H1 (cell line): Measurements from ENCODE around the gene ANGPTL8. TPM values are rescaled to one million over a fixed set of nuclear protein-coding genes. Genes with fewer than 3 reads are reported as not detected.

Experiments
- CTCF ChIA-PET: fragments of 300-600 bp; sonication (Branson Sonifier 250); formaldehyde crosslinking; loops from one replicate; lab custom pipeline; 2021; ENCODE audit not compliant: partially characterized antibody; lab: Charles Lee
- POLR2A ChIA-PET: fragments of 300-600 bp; sonication (Branson Sonifier 250); formaldehyde crosslinking; loops from one replicate; lab custom pipeline; 2021; ENCODE audit warnings: inconsistent platforms; ENCODE audit not compliant: partially characterized antibody; lab: Charles Lee
- DNase-seq, 2 experiments: peaks; one replicate each; pipeline versions ENCODE4 v3.0.0 to v3.0.0-alpha.2; 2010 to 2022; ENCODE audit warnings: low spot score in 2 of 2, low read depth in 1 of 2, mixed read lengths in 1 of 2
- FAIRE-seq: peaks from 2 replicates; lab custom pipeline; 2011; peaks lifted over from hg19 to GRCh38; lab: Jason Lieb, UNC
- H2AFZ ChIP-seq: 2 replicates; pipeline ENCODE4 v1.8.1; 2012; ENCODE audit warnings: low read length, inconsistent platforms
- H2AK5ac ChIP-seq: 2 replicates; pipeline ENCODE4 v1.6.1; 2013; ENCODE audit warnings: low read depth, low read length
- H2BK120ac ChIP-seq: replicated peaks from 2 replicates; pipeline ENCODE3; 2013; ENCODE audit warnings: low read depth, low read length, inconsistent platforms
- H2BK12ac ChIP-seq: 2 replicates; pipeline ENCODE4 v1.6.1; 2013; ENCODE audit warnings: low read depth, low read length
- H2BK15ac ChIP-seq: 2 replicates; pipeline ENCODE4 v1.6.1; 2013; ENCODE audit warnings: low read length
- H2BK20ac ChIP-seq: 2 replicates; pipeline ENCODE4 v1.6.1; 2013; ENCODE audit warnings: low read length
- H2BK5ac ChIP-seq: 2 replicates; pipeline ENCODE4 v1.6.1; 2013; ENCODE audit warnings: low read depth, low read length
- H3K14ac ChIP-seq: 2 replicates; pipeline ENCODE4 v1.6.1; 2013; ENCODE audit warnings: inconsistent platforms; ENCODE audit not compliant: insufficient read length
- H3K18ac ChIP-seq: 2 replicates; pipeline ENCODE4 v1.6.1; 2013; ENCODE audit warnings: low read length; ENCODE audit errors: extremely low read depth
- H3K23ac ChIP-seq: 2 replicates; pipeline ENCODE4 v1.6.1; 2013; ENCODE audit warnings: inconsistent platforms; ENCODE audit not compliant: insufficient read length
- H3K23me2 ChIP-seq: 2 replicates; pipeline ENCODE4 v1.6.1; 2013; ENCODE audit warnings: low read depth, low read length
- H3K27ac ChIP-seq: 2 replicates; pipeline ENCODE4 v1.6.1; 2011; ENCODE audit warnings: low read depth, low read length, inconsistent platforms
- H3K27me3 ChIP-seq, 4 experiments: replicated peaks in 1 of 4; 1 replicate in 1 of 4; 2 replicates in 3 of 4; pipeline versions ENCODE4 v1.6.1 to v1.8.1; 2011 to 2013; ENCODE audit warnings: low read length in 3 of 4, mild to moderate bottlenecking in 3 of 4, inconsistent platforms in 2 of 4, mixed read lengths in 2 of 4, moderate library complexity in 1 of 4; ENCODE audit not compliant: control insufficient read depth in 3 of 4, insufficient read depth in 3 of 4; ENCODE audit errors: extremely low read depth in 1 of 4
- H3K36me3 ChIP-seq, 4 experiments: 2 replicates each; pipeline versions ENCODE4 v1.6.1 to v1.8.1; 2011 to 2013; ENCODE audit warnings: mild to moderate bottlenecking in 4 of 4, low read length in 3 of 4, moderate library complexity in 2 of 4, control low read depth in 1 of 4, inconsistent platforms in 1 of 4; ENCODE audit not compliant: insufficient read depth in 4 of 4, control insufficient read depth in 2 of 4
- H3K4ac ChIP-seq: replicated peaks from 2 replicates; pipeline ENCODE3; 2013; ENCODE audit warnings: low read length, low read depth, mixed read lengths, inconsistent platforms; ENCODE audit not compliant: insufficient read length
- H3K4me1 ChIP-seq, 4 experiments: replicated peaks in 1 of 4; 1 replicate in 1 of 4; 2 replicates in 3 of 4; pipeline versions ENCODE4 v1.6.1 to v1.8.1; 2011 to 2013; ENCODE audit warnings: low read length in 3 of 4, inconsistent platforms in 2 of 4, mixed read lengths in 1 of 4; ENCODE audit not compliant: insufficient read depth in 4 of 4, control insufficient read depth in 3 of 4
- H3K4me2 ChIP-seq, 2 experiments: 2 replicates each; pipeline versions ENCODE4 v1.6.1 to v1.8.1; 2011 to 2013; ENCODE audit warnings: low read depth in 2 of 2, low read length in 2 of 2, control low read depth in 1 of 2, inconsistent platforms in 1 of 2, mild to moderate bottlenecking in 1 of 2; ENCODE audit not compliant: insufficient read depth in 1 of 2
- H3K4me3 ChIP-seq, 4 experiments: fragments of 200-600, 300-600 bp in 1 of 4; sonication (generic), shearing (Covaris generic), sonication (Bioruptor Twin) in 1 of 4; 2 replicates each; pipeline versions ENCODE4 v1.5.1 to v1.8.1; 2011 to 2016; ENCODE audit warnings: low read length in 4 of 4, low read depth in 3 of 4, control low read depth in 2 of 4, inconsistent platforms in 2 of 4, mild to moderate bottlenecking in 2 of 4, mixed read lengths in 1 of 4, moderate library complexity in 1 of 4; ENCODE audit not compliant: insufficient read depth in 2 of 4; ENCODE audit errors: extremely low read depth in 1 of 4
- H3K56ac ChIP-seq: replicated peaks from 2 replicates; pipeline ENCODE3; 2013; ENCODE audit warnings: low read depth, mild to moderate bottlenecking, mixed read lengths, low read length, inconsistent platforms; ENCODE audit not compliant: insufficient read length
- H3K79me1 ChIP-seq: 2 replicates; pipeline ENCODE4 v1.6.1; 2013; ENCODE audit warnings: low read depth, low read length, control low read depth
- H3K79me2 ChIP-seq, 2 experiments: 2 replicates each; pipeline versions ENCODE4 v1.6.1 to v1.8.1; 2012 to 2013; ENCODE audit warnings: low read length in 2 of 2, mild to moderate bottlenecking in 2 of 2, inconsistent platforms in 1 of 2; ENCODE audit not compliant: insufficient read depth in 2 of 2, control insufficient read depth in 1 of 2
- H3K9ac ChIP-seq, 4 experiments: replicated peaks in 1 of 4; 1 replicate in 1 of 4; 2 replicates in 3 of 4; pipeline versions ENCODE4 v1.6.1 to v1.8.1; 2011 to 2013; ENCODE audit warnings: low read depth in 3 of 4, low read length in 3 of 4, control low read depth in 2 of 4, mild to moderate bottlenecking in 2 of 4, moderate library complexity in 2 of 4, inconsistent platforms in 1 of 4; ENCODE audit errors: extremely low read depth in 1 of 4
- H3K9me3 ChIP-seq, 2 experiments: 2 replicates each; pipeline versions ENCODE4 v1.6.1 to v1.8.1; 2012 to 2013; ENCODE audit warnings: mild to moderate bottlenecking in 2 of 2, moderate library complexity in 2 of 2, control low read depth in 1 of 2, inconsistent platforms in 1 of 2, low read depth in 1 of 2, low read length in 1 of 2, mixed read lengths in 1 of 2; ENCODE audit not compliant: insufficient read depth in 2 of 2
- H4K20me1 ChIP-seq, 2 experiments: replicated peaks in 1 of 2; 2 replicates each; pipeline versions ENCODE3 to v1.8.1; 2011 to 2013; ENCODE audit warnings: inconsistent platforms in 2 of 2, low read length in 2 of 2, mild to moderate bottlenecking in 1 of 2; ENCODE audit not compliant: insufficient read depth in 2 of 2, control insufficient read depth in 1 of 2
- H4K5ac ChIP-seq: 2 replicates; pipeline ENCODE4 v1.6.1; 2013; ENCODE audit warnings: low read length, low read depth, mixed read lengths, inconsistent platforms; ENCODE audit not compliant: insufficient read length
- H4K8ac ChIP-seq: 2 replicates; pipeline ENCODE4 v1.8.0; 2013; ENCODE audit warnings: mild to moderate bottlenecking, moderate library complexity, low read length, inconsistent platforms; ENCODE audit not compliant: insufficient read depth; ENCODE audit errors: extremely low read depth
- H4K91ac ChIP-seq: replicated peaks from 2 replicates; pipeline ENCODE3; 2013; ENCODE audit warnings: low read length, mixed read lengths, inconsistent platforms; ENCODE audit not compliant: insufficient read length
- BCL11A ChIP-seq, 2 experiments: IDR thresholded peaks; one replicate each; pipeline ENCODE4 v1.6.1; 2011; ENCODE audit warnings: low read depth in 2 of 2, low read length in 2 of 2, mild to moderate bottlenecking in 2 of 2
- EGR1 ChIP-seq: IDR thresholded peaks from 2 replicates; pipeline ENCODE4 v1.6.1; 2011; ENCODE audit warnings: low read depth, low read length, borderline replicate concordance
- FOSL1 ChIP-seq: IDR thresholded peaks from 2 replicates; pipeline ENCODE4 v1.6.1; 2011; ENCODE audit warnings: mild to moderate bottlenecking, low read depth, low read length, moderate library complexity; ENCODE audit not compliant: insufficient read depth
- HDAC6 ChIP-seq: IDR thresholded peaks from one replicate; pipeline ENCODE4 v1.7.1; 2012; ENCODE audit warnings: low read depth, mild to moderate bottlenecking, inconsistent platforms, low read length, moderate library complexity
- JUN ChIP-seq: IDR thresholded peaks from 2 replicates; pipeline ENCODE4 v1.6.1; 2011; ENCODE audit warnings: low read depth, mild to moderate bottlenecking, improper control_type of control experiment, low read length
- WGBS, 2 experiments: shearing (Covaris generic) in 1 of 2; methylation state at CpG; one replicate each; pipeline versions ENCODE4 v1.1.6 to v1.1.7; 2013 to 2015; ENCODE audit warnings: low lambda C conversion rate in 2 of 2, mixed read lengths in 2 of 2, inconsistent platforms in 1 of 2, low coverage in 1 of 2, missing lambda C conversion rate in 1 of 2; ENCODE audit not compliant: insufficient replicate concordance in 2 of 2, insufficient coverage in 1 of 2, insufficient read length in 1 of 2; ENCODE audit errors: extremely low coverage in 1 of 2, missing lambda C conversion rate in 1 of 2; 5-methylcytosine and 5-hydroxymethylcytosine counted together
- polyA plus RNA-seq, 7 experiments: library from polyadenylated mRNA; depleted of rRNA in 3 of 7; stranded (reverse) in 5 of 7; unstranded in 2 of 7; fragments of >200 nt in 5 of 7; fragments of 200-250 nt in 2 of 7; gene quantifications; 1 replicate in 5 of 7; 2 replicates in 1 of 7; 4 replicates in 1 of 7; pipeline versions ENCODE4 v1.2.1 to v1.2.3, GENCODE V29; 2011 to 2013; ENCODE audit warnings: missing spikeins in 2 of 7, mixed read lengths in 2 of 7
- total RNA-seq: library from RNA; stranded (reverse); fragmentation: NEBNext Ultra II Directional; extraction: Animal tissue kit (Norgen Biotek cat#: 25700); gene quantifications from 2 replicates; pipeline ENCODE4 v1.2.1, GENCODE V29; 2021
- TF ChIP-seq, protein P1 (sequence below): IDR thresholded peaks from 2 replicates; pipeline ENCODE4 v1.6.1; 2012; ENCODE audit warnings: inconsistent platforms
- TF ChIP-seq, protein P2 (sequence below): IDR thresholded peaks from 2 replicates; pipeline ENCODE4 v1.6.1; 2011; ENCODE audit warnings: low read length, improper control_type of control experiment

Gene ANGPTL8
- total and polyA plus RNA-seq, 2 of the 8 experiments (the other 6 are each of a cell fraction or from before 2014, with no cell fraction given), result not detected

DNA sequence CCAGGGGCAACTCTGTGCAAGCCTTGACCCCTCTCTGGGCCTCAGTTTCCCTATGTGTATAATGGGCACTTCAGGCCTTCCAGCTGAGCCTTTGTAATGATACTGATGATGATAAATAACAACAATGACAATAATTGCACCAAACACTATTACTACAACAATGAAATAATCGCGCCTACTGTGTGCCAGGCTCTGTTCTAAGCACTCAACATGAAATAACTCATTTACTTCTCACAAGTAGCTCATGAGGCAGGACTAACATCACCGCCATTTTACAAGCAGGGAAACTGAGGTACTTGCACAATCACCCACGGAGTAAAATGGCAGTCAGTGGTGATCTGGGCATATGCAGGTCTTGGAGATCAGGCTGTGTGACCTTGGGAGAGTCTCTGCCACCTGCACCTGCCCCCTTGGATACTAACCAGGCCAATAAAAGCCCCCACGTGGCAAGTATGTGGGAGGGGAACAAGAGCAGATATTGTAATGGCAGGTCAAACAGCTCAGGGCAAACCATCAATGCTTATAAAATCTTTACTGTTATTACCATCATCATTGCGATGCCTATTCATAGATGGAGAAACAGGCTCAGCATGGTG, 540 bp upstream of the ANGPTL8 start:
- H3K4ac ChIP-seq, result no peak overlapping the region
- WGBS, 2 experiments, result 88% methylated on average over 6 of the region's 6 CpGs; no CpG with 5 or more reads in 1 of the 2 experiments
- H3K36me3 ChIP-seq, result peaks cover 0 to 10% (median 1%) of the 10 kb centered on the region in 4 experiments; a peak in 4 of 8 replicates
- FAIRE-seq (no peak), DNase-seq (no peak)
- H3K4me1 ChIP-seq, result peaks cover 3 to 5% (median 4%) of the 10 kb centered on the region in 4 experiments; a peak in 4 of 7 replicates
- H3K79me1 ChIP-seq, result no peaks in the 10 kb centered on the region
- H4K5ac ChIP-seq, result no peak overlapping the region
- H2AK5ac ChIP-seq, result no peak overlapping the region
- H2BK5ac ChIP-seq, result no peak overlapping the region
- CTCF ChIA-PET, result no interaction called here
- H2BK15ac ChIP-seq, result no peak overlapping the region
- H3K4me3 ChIP-seq, result no peak overlapping the region
- H3K4me2 ChIP-seq, result no peak overlapping the region
- no peak overlapping the region for H3K27ac ChIP-seq
- no peak overlapping the region for H4K8ac ChIP-seq
- peaks cover 0 to 4% of the 10 kb centered on the region in 2 experiments for H4K20me1 ChIP-seq
- H2BK12ac ChIP-seq, result no peak overlapping the region
- no peaks in the 10 kb centered on the region for H3K23me2 ChIP-seq
- H3K9ac ChIP-seq, result no peak overlapping the region
- H2AFZ ChIP-seq, result no peak overlapping the region
- POLR2A ChIA-PET, result no interaction called here
- no peak overlapping the region for H2BK20ac ChIP-seq
- no peak overlapping the region for H4K91ac ChIP-seq
- H3K79me2 ChIP-seq, result no peaks in the 10 kb centered on the region
- H3K27me3 ChIP-seq, result no peaks in the 10 kb centered on the region
- no peak overlapping the region for H3K14ac ChIP-seq
- no peak overlapping the region for H3K23ac ChIP-seq
- no peak overlapping the region for H3K18ac ChIP-seq
- no peak overlapping the region for H2BK120ac ChIP-seq
- H3K56ac ChIP-seq, result no peak overlapping the region
- H3K9me3 ChIP-seq, result no peaks in the 10 kb centered on the region
- TF ChIP-seq, protein P1, sequence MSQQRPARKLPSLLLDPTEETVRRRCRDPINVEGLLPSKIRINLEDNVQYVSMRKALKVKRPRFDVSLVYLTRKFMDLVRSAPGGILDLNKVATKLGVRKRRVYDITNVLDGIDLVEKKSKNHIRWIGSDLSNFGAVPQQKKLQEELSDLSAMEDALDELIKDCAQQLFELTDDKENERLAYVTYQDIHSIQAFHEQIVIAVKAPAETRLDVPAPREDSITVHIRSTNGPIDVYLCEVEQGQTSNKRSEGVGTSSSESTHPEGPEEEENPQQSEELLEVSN, result no peak
- no peak for TF ChIP-seq JUN
- no peak for TF ChIP-seq BCL11A (IDR thresholded peaks at IDR 0.05; ENCODE audit: low read depth in 2 of 2, low read length in 2 of 2)
- no peak for TF ChIP-seq HDAC6
- TF ChIP-seq FOSL1, result no peak
- no peak for TF ChIP-seq EGR1
- TF ChIP-seq, protein P2, sequence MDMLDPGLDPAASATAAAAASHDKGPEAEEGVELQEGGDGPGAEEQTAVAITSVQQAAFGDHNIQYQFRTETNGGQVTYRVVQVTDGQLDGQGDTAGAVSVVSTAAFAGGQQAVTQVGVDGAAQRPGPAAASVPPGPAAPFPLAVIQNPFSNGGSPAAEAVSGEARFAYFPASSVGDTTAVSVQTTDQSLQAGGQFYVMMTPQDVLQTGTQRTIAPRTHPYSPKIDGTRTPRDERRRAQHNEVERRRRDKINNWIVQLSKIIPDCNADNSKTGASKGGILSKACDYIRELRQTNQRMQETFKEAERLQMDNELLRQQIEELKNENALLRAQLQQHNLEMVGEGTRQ, result no peak
